Right lobe of liver (tissue), 4 donors: ENCODE data around the gene CAMTA1.

ENCODE experiments used
- CTCF ChIP-seq, 4 donors: fragments of 200-600 bp in 3 of 4; fragments of 450-650 bp in 1 of 4; IDR thresholded peaks; one replicate each; pipeline versions ENCODE4 v1.5.1 to v1.8.0; 2016 to 2022; ENCODE audit warnings: antibody characterized with exemption in 4 of 4, mild to moderate bottlenecking in 2 of 4
- POLR2A ChIP-seq: fragments of 450-650 bp; IDR thresholded peaks from one replicate; pipeline ENCODE4 v1.6.1; 2017; ENCODE audit warnings: antibody characterized with exemption, mild to moderate bottlenecking
- donor health status: DM: no; HTN: no; CAD: no.
- donor health status: DM: no; HTN: no; CAD: no.
- donor health status: DM: no; HTN: yes; CAD: no.

- TF ChIP-seq CTCF (IDR thresholded peaks at IDR 0.05) (no peak), POLR2A (no peak)
Measured at GRCh38 chr1:7639435-7640131, 854.3 kb downstream of the CAMTA1 start.
